Activated CD4-positive, alpha-beta memory T cell treated with anti-CD3 and anti-CD28 coated beads for 36 hours (primary cell): ENCODE results near the gene HOXB3. TPM values are rescaled to one million over a fixed set of nuclear protein-coding genes. Genes with fewer than 3 reads are reported as not detected.

Experiments
- CTCF ChIA-PET: fragments of 350-600 bp; sonication (Branson Sonifier 250); formaldehyde crosslinking; loops from one replicate; lab custom pipeline; 2021; ENCODE audit warnings: antibody characterized with exemption, inconsistent platforms; lab: Charles Lee
- POLR2A ChIA-PET: fragments of 350-600 bp; sonication (Branson Sonifier 250); formaldehyde crosslinking; loops from one replicate; lab custom pipeline; 2021; ENCODE audit warnings: antibody characterized with exemption; lab: Charles Lee
- DNase-seq: peaks from one replicate; pipeline ENCODE4 v3.0.0-alpha.2; 2020
- H3K27ac Mint-ChIP-seq: one replicate; pipeline ENCODE4 v1.8.0; 2021; ENCODE audit warnings: mixed read lengths
- H3K27me3 Mint-ChIP-seq: one replicate; pipeline ENCODE4 v1.8.0; 2021; ENCODE audit warnings: mixed read lengths
- H3K36me3 Mint-ChIP-seq: one replicate; pipeline ENCODE4 v1.8.0; 2021; ENCODE audit warnings: mixed read lengths
- H3K4me1 Mint-ChIP-seq: one replicate; pipeline ENCODE4 v1.8.0; 2021; ENCODE audit warnings: low read depth, mixed read lengths
- H3K4me3 Mint-ChIP-seq: one replicate; pipeline ENCODE4 v1.8.0; 2021; ENCODE audit warnings: mild to moderate bottlenecking, mixed read lengths
- H3K9me3 Mint-ChIP-seq: one replicate; pipeline ENCODE4 v1.8.0; 2021; ENCODE audit warnings: mixed read lengths
- intact Hi-C: fragments of 100-400 bp; cut with micrococcal nuclease; formaldehyde crosslinking; loops from one replicate; pipeline ENCODE4 v1.15.1; 2023
- total RNA-seq, 2 experiments: library from RNA; stranded (reverse); gene quantifications; one replicate each; pipeline ENCODE4 v1.2.3, GENCODE V29; 2021

HOXB3 gene
- total RNA-seq, 2 experiments from 2014 or later, result 2.6 TPM

- H3K9me3 Mint-ChIP-seq, result no peaks in the 10 kb centered on the region
- intact Hi-C loops, result no loop called here
- ChIA-PET CTCF (interaction anchor here (0.8 to 2.1 kb wide), 3 partner anchors 10 to 322 kb away, joined by 4 to 10 read pairs (median 4); no protein-coding TSS in a partner anchor), POLR2A (no interaction called here)
- peaks cover 76% of the 10 kb centered on the region for H3K27me3 Mint-ChIP-seq
- no peak for DNase-seq
- no peaks in the 10 kb centered on the region for H3K36me3 Mint-ChIP-seq
- peaks cover 11% of the 10 kb centered on the region for H3K4me1 Mint-ChIP-seq
- no peak overlapping the region for H3K27ac Mint-ChIP-seq
- H3K4me3 Mint-ChIP-seq, result no peak overlapping the region
Measured at GRCh38 chr17:48630009-48630924, 40.2 kb upstream of the HOXB3 start.

- no peak overlapping the region for H3K27ac Mint-ChIP-seq
- no peak overlapping the region for H3K4me3 Mint-ChIP-seq
- H3K4me1 Mint-ChIP-seq, result peaks cover 11% of the 10 kb centered on the region
- intact Hi-C loops, result no loop called here
- H3K27me3 Mint-ChIP-seq, result peaks cover 71% of the 10 kb centered on the region
- H3K36me3 Mint-ChIP-seq, result no peaks in the 10 kb centered on the region
- POLR2A ChIA-PET, result no interaction called here
- CTCF ChIA-PET, result interaction anchor here (0.8 to 2.1 kb wide), 4 partner anchors 11 to 321 kb away, joined by 4 to 10 read pairs (median 5); no protein-coding TSS in a partner anchor
- no peaks in the 10 kb centered on the region for H3K9me3 Mint-ChIP-seq
- DNase-seq, result no peak
Measured at GRCh38 chr17:48629411-48629759, 39.3 kb upstream of the HOXB3 start.

GRCh38 chr17:48628649-48629410, 38.8 kb upstream of the HOXB3 start:
- ChIA-PET POLR2A (no interaction called here), CTCF (interaction anchor here (0.8 to 4.5 kb wide), 5 partner anchors 7 to 320 kb away, joined by 4 to 50 read pairs (median 6); no protein-coding TSS in a partner anchor)
- Mint-ChIP-seq H3K27me3 (peaks cover 73% of the 10 kb centered on the region), H3K4me3 (no peak overlapping the region), H3K9me3 (no peaks in the 10 kb centered on the region), H3K27ac (no peak overlapping the region), H3K36me3 (no peaks in the 10 kb centered on the region), H3K4me1 (peaks cover 11% of the 10 kb centered on the region)
- DNase-seq, result no peak
- intact Hi-C loops, result no loop called here

DNA sequence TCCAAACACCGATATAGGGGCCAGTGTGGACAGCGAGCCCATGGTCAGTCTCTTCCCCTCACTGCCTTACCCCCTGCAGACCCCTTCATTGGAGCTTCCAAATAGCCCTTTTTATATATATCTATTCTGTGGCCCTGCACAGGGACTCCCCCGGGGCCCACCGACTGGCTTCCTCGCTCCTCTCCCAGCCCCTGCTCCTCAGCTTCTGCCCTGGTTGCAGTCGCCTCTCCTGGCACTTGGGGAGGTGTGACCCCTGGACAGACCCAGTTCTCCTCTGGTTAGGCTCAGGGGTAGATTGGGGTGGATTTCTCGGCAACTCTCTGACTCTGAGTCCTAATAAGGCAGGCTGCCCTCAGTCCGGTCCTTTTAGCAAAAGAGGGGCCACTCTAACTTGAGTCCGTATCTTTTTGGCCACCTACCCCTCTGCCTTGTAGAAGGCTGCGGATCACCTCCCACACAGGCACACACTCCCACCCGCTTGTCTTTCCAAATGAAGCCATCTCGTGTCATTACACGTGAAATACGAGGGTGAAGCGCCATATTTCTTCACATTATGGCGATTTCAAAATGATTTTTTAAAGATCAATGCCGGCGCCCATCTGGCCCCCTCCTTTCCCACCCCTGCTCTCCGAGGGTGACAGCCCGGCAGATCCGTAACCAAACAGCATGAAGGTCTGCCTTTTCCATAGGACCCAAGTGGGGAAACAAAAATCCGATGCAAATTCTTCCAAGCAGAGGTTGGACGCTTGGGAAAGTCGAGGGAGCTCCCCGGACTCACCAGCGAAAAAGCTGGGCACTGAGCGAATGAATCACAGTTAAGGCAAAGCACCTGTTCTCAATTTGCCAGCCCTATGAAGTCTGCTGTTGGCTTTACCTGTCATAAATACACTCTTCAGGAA, 37.8 kb upstream of the HOXB3 start:
- POLR2A ChIA-PET, result no interaction called here
- intact Hi-C loops, result no loop called here
- no peak for DNase-seq
- Mint-ChIP-seq H3K9me3 (no peaks in the 10 kb centered on the region), H3K4me3 (no peak overlapping the region), H3K27me3 (peaks cover 73% of the 10 kb centered on the region), H3K27ac (no peak overlapping the region), H3K4me1 (peaks cover 10% of the 10 kb centered on the region), H3K36me3 (no peaks in the 10 kb centered on the region)
- CTCF ChIA-PET, result interaction anchor here (1.1 to 4.5 kb wide), 3 partner anchors 8 to 9 kb away, joined by 5 to 50 read pairs (median 10); no protein-coding TSS in a partner anchor

GRCh38 chr17:48627118-48627597, 37.1 kb upstream of the HOXB3 start:
- peaks cover 73% of the 10 kb centered on the region for H3K27me3 Mint-ChIP-seq
- H3K9me3 Mint-ChIP-seq, result no peaks in the 10 kb centered on the region
- peaks cover 8% of the 10 kb centered on the region for H3K4me1 Mint-ChIP-seq
- CTCF ChIA-PET, result interaction anchor here (1.1 to 4.5 kb wide), 5 partner anchors 8 to 519 kb away, joined by 3 to 50 read pairs (median 4); partner anchors contain the start of genes HOXB5 and SNX11
- intact Hi-C loops, result no loop called here
- H3K36me3 Mint-ChIP-seq, result no peaks in the 10 kb centered on the region
- DNase-seq, result no peak
- peak overlapping the region; percentile 77 for H3K4me3 Mint-ChIP-seq
- POLR2A ChIA-PET, result interaction anchor here (1.8 to 2.4 kb wide), 2 partner anchors 14 to 96 kb away, joined by 6 to 13 read pairs; partner anchors contain the start of gene PRAC2
- H3K27ac Mint-ChIP-seq, result no peak overlapping the region

- intact Hi-C loops, result no loop called here
- H3K4me1 Mint-ChIP-seq, result peaks cover 8% of the 10 kb centered on the region
- peaks cover 74% of the 10 kb centered on the region for H3K27me3 Mint-ChIP-seq
- no peaks in the 10 kb centered on the region for H3K9me3 Mint-ChIP-seq
- CTCF ChIA-PET, result interaction anchor here (1.1 to 4.5 kb wide), 9 partner anchors 8 to 680 kb away, joined by 3 to 50 read pairs (median 4); partner anchors contain the start of genes HOXB5 and SNX11
- DNase-seq, result peak; percentile 71
- H3K27ac Mint-ChIP-seq, result no peak within 1 kb of the TSS
- no peaks in the 10 kb centered on the region for H3K36me3 Mint-ChIP-seq
- POLR2A ChIA-PET, result interaction anchor here (0.9 to 2.4 kb wide), 3 partner anchors 11 to 97 kb away, joined by 3 to 13 read pairs (median 6); partner anchors contain the start of gene PRAC2
- H3K4me3 Mint-ChIP-seq, result peak within 1 kb of the TSS; percentile 77
Measured at GRCh38 chr17:48626245-48627117, 36.4 kb upstream of the HOXB3 start, which contains the start of gene HOXB9. HOXB9 (minus strand) TSS chr17:48626358; CDS start chr17:48626269, 89 bp downstream.

DNA sequence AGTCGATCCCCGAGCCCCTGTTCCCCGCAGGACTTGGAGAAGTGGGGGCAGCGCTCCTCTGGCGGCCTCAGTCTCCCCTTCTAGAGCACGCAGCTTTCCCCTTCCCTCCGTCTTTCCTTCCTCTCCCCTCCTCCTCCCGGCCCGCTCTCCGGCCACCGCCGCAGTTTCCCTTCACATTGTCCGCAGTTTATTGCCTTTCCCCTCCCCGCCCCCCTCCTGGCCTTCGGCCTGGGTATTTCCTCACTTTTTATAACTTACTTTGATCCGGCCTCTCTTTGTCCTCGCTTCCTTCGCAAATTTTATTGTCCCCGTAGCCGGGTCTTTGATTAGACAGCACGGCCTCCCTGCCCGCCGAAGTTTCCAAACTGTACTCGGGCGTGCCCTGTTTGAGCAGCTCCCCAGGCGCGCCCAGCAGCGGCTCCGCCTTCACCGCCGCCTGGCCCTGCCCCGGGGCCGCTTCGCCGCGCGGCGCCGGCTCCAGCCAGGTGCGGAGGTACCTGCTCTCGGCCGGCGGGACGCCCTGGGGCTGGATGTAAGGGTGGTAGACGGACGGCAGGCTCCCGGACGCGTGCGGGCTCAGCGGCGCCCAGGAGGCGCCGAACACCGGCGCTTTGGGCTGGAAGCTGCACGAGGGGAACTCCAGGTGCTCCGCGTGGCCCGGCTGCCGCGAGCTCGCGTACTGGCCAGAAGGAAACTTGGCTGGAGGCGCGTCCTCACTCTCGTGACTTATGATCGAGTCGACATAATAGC, 35.6 kb upstream of the HOXB3 start:
- POLR2A ChIA-PET, result interaction anchor here (0.9 to 2.4 kb wide), 3 partner anchors 10 to 98 kb away, joined by 3 to 13 read pairs (median 6); partner anchors contain the start of gene PRAC2
- Mint-ChIP-seq H3K27ac (no peak overlapping the region), H3K9me3 (no peaks in the 10 kb centered on the region), H3K36me3 (no peaks in the 10 kb centered on the region), H3K4me1 (peaks cover 8% of the 10 kb centered on the region), H3K4me3 (peak overlapping the region; percentile 72), H3K27me3 (peaks cover 75% of the 10 kb centered on the region)
- CTCF ChIA-PET, result interaction anchor here (0.8 to 4.5 kb wide), 13 partner anchors 10 to 679 kb away, joined by 3 to 50 read pairs (median 4); partner anchors contain the start of genes HOXB5, HOXB8 and SNX11
- intact Hi-C loops, result no loop called here
- peak; percentile 54 for DNase-seq

GRCh38 chr17:48624544-48625494, 34.8 kb upstream of the HOXB3 start:
- POLR2A ChIA-PET, result interaction anchor here (0.6 to 2.4 kb wide), 4 partner anchors 9 to 99 kb away, joined by 3 to 13 read pairs (median 4); partner anchors contain the start of gene PRAC2
- Mint-ChIP-seq H3K36me3 (no peaks in the 10 kb centered on the region), H3K4me1 (peaks cover 8% of the 10 kb centered on the region), H3K27me3 (peaks cover 75% of the 10 kb centered on the region), H3K4me3 (peak overlapping the region; percentile 72), H3K9me3 (no peaks in the 10 kb centered on the region), H3K27ac (no peak overlapping the region)
- CTCF ChIA-PET, result interaction anchor here (0.7 to 4.5 kb wide), 11 partner anchors 10 to 678 kb away, joined by 3 to 50 read pairs (median 4); partner anchors contain the start of genes HOXB5 and HOXB8
- intact Hi-C loops, result no loop called here
- peak; percentile 54 for DNase-seq
